Upper lobe of left lung (tissue), 6 donors: Measurements from ENCODE around the gene SLC22A3. TPM values are rescaled to one million over a fixed set of nuclear protein-coding genes. Genes with fewer than 3 reads are reported as not detected.
A peak's percentile ranks its signal among the peaks of the same experiment; 100 is the strongest.

Experiments used
- ATAC-seq, 2 donors: fragments of 200-7000 bp; cut with Tn5 transposase; one replicate each; pipeline ENCODE4 v1.9.1; 2022; ENCODE audit warnings: mild to moderate bottlenecking in 2 of 2, moderate library complexity in 2 of 2; ENCODE audit not compliant: low FRiP score in 2 of 2
- DNase-seq, 2 donors: peaks; one replicate each; pipeline ENCODE4 v3.0.0-alpha.2; 2019 to 2020
- H3K27ac ChIP-seq, 4 donors: fragments of 200-600 bp; sonication (generic); one replicate each; pipeline ENCODE4 v1.5.1; 2016 to 2019
- H3K27me3 ChIP-seq, 4 donors: fragments of 200-600 bp; sonication (generic); one replicate each; pipeline ENCODE4 v1.5.1; 2017 to 2019
- H3K36me3 ChIP-seq, 4 donors: fragments of 200-600 bp; sonication (generic); one replicate each; pipeline ENCODE4 v1.5.1; 2016 to 2019
- H3K4me1 ChIP-seq, 4 donors: fragments of 200-600 bp; sonication (generic); one replicate each; pipeline ENCODE4 v1.5.1; 2018 to 2019
- H3K4me3 ChIP-seq, 4 donors: fragments of 200-600 bp; sonication (generic); one replicate each; pipeline ENCODE4 v1.5.1; 2017 to 2019; ENCODE audit warnings: mild to moderate bottlenecking in 2 of 4, moderate library complexity in 1 of 4
- H3K9me3 ChIP-seq, 4 donors: fragments of 200-600 bp; sonication (generic); one replicate each; pipeline ENCODE4 v1.5.1; 2018 to 2019
- CTCF ChIP-seq, 6 experiments: fragments of 450-650 bp in 4 of 6; fragments of 200-600 bp in 2 of 6; sonication (generic) in 2 of 6; IDR thresholded peaks; one replicate each; pipeline ENCODE4 v1.5.1; 2016 to 2019; ENCODE audit warnings: antibody characterized with exemption in 6 of 6
- EP300 ChIP-seq, 4 donors: sonication (generic); formaldehyde crosslinking; IDR thresholded peaks; one replicate each; pipeline ENCODE4 v1.5.1; 2017; ENCODE audit warnings: antibody characterized with exemption in 4 of 4, control low read depth in 2 of 4
- POLR2A ChIP-seq, 4 donors: fragments of 450-650 bp; IDR thresholded peaks; one replicate each; pipeline ENCODE4 v1.5.1; 2016 to 2017; ENCODE audit warnings: antibody characterized with exemption in 4 of 4, mild to moderate bottlenecking in 2 of 4
- POLR2AphosphoS5 ChIP-seq, 2 donors: sonication (generic); formaldehyde crosslinking; IDR thresholded peaks; one replicate each; pipeline ENCODE4 v1.5.1; 2017; ENCODE audit warnings: antibody characterized with exemption in 2 of 2
- WGBS, 2 donors: methylation state at CpG; one replicate each; pipeline ENCODE4 v1.1.5; 2017 to 2018; 5-methylcytosine and 5-hydroxymethylcytosine counted together
- total RNA-seq, 6 donors: library from RNA; depleted of rRNA in 4 of 6; stranded (reverse); fragments of >200 nt in 4 of 6; gene quantifications; one replicate each; pipeline versions ENCODE4 v1.1.0 to v1.2.1, GENCODE V29; 2016 to 2021
- donor health status: DM: no; HTN: no; CAD: no; lungs with moderate emphysema.
- donor health status: DM: no; HTN: yes; CAD: no; lungs with severe emphysema.

The SLC22A3 gene
- total RNA-seq, 6 donors from 2014 or later = 17.7 to 68.1 (median 44.8) TPM

- no peak for TF ChIP-seq POLR2A (IDR thresholded peaks at IDR 0.05)
- no peak for TF ChIP-seq EP300 (IDR thresholded peaks at IDR 0.05)
- TF ChIP-seq POLR2AphosphoS5 (IDR thresholded peaks at IDR 0.05) = no peak
- no peak for TF ChIP-seq CTCF (IDR thresholded peaks at IDR 0.05)
- no peak overlapping the region for H3K4me3 ChIP-seq
- H3K4me1 ChIP-seq = peaks cover 0 to 19% (median 5%) of the 10 kb centered on the region in 4 donors
- no peaks in the 10 kb centered on the region for H3K36me3 ChIP-seq
- DNase-seq (no peak), ATAC-seq (no peak)
- WGBS, 2 donors = 82 to 88% methylated on average over 3 of the region's 3 CpGs
- H3K27ac ChIP-seq = no peak overlapping the region
- H3K9me3 ChIP-seq = no peaks in the 10 kb centered on the region
- peaks cover 0 to 6% (median 0%) of the 10 kb centered on the region in 4 donors for H3K27me3 ChIP-seq
These were observed 3.9 kb upstream of the SLC22A3 start for GRCh38 chr6:160344271-160344670.

GRCh38 chr6:160347259-160348222, 637 bp upstream of the SLC22A3 start:
- Histone ChIP-seq H3K27ac (peak overlapping the region in 3 of 4 donors; percentile 67 to 85 (median 82)), H3K9me3 (no peaks in the 10 kb centered on the region), H3K36me3 (no peaks in the 10 kb centered on the region), H3K27me3 (peaks cover 0 to 6% (median 0%) of the 10 kb centered on the region in 4 donors), H3K4me3 (peak overlapping the region in 3 of 4 donors; percentile 51 to 59 (median 54)), H3K4me1 (peaks cover 0 to 19% (median 5%) of the 10 kb centered on the region in 4 donors)
- WGBS, 2 donors = 34 to 80% methylated on average over 22 to 74 of the region's 74 CpGs
- DNase-seq (peak; percentile 48 to 58), ATAC-seq (peak; percentile 36 to 53)
- TF ChIP-seq EP300 (IDR thresholded peaks at IDR 0.05) = no peak
- TF ChIP-seq POLR2AphosphoS5 (IDR thresholded peaks at IDR 0.05) = no peak

- Histone ChIP-seq H3K9me3 (no peaks in the 10 kb centered on the region), H3K27ac (peak overlapping the region; percentile 67 to 85 (median 76)), H3K4me1 (peaks cover 0 to 19% (median 5%) of the 10 kb centered on the region in 4 donors), H3K36me3 (no peaks in the 10 kb centered on the region), H3K4me3 (peak overlapping the region; percentile 25 to 59 (median 52)), H3K27me3 (peaks cover 0 to 6% (median 0%) of the 10 kb centered on the region in 4 donors)
- DNase-seq (no peak), ATAC-seq (no peak)
- WGBS, 2 donors = 3 to 8% methylated on average over 21 to 23 of the region's 23 CpGs
- TF ChIP-seq POLR2A (IDR thresholded peaks at IDR 0.05) (no peak), POLR2AphosphoS5 (IDR thresholded peaks at IDR 0.05) (no peak), EP300 (IDR thresholded peaks at IDR 0.05) (no peak), CTCF (IDR thresholded peaks at IDR 0.05) (no peak)
These were observed 853 bp downstream of the SLC22A3 start for GRCh38 chr6:160349020-160349441.

- no peak for TF ChIP-seq EP300 (IDR thresholded peaks at IDR 0.05)
- Histone ChIP-seq H3K27me3 (peaks cover 0 to 6% (median 0%) of the 10 kb centered on the region in 4 donors), H3K36me3 (no peaks in the 10 kb centered on the region), H3K4me3 (peak overlapping the region in 3 of 4 donors; percentile 51 to 59 (median 54)), H3K27ac (peak overlapping the region in 2 of 4 donors; percentile 82 to 85), H3K9me3 (no peaks in the 10 kb centered on the region), H3K4me1 (peaks cover 0 to 19% (median 7%) of the 10 kb centered on the region in 4 donors)
- WGBS, 2 donors = 65 to 79% methylated on average over 11 of the region's 11 CpGs
- ATAC-seq (no peak), DNase-seq (no peak)
These were observed 1.7 kb downstream of the SLC22A3 start for GRCh38 chr6:160349814-160350350.

DNA sequence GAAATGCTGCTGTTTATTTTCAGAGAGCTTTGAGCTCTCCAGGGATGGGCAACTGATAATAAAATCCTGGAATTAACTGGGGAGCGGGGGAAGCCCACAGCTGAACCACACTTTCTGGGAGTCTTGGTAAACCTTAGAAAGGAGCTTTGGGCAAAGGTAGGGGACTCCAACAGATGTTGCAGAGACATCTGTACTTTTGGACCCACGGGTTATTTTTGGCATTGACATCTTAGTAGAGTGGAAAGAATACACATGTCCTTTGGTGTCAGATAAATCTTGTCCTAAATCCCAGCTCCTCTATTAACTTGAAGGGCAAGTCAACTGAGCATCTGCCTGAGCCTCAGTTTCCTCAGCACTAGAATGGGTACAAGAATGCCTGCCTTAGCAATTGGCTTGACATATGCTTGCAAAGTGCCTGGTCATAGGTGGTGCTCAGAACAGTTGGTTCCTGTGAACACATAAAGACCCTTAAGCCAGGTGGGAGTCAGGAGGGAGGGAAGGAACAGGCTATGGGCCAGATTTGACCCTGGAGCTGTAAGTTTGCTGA, 5.8 kb downstream of the SLC22A3 start:
- no peak for TF ChIP-seq POLR2A (IDR thresholded peaks at IDR 0.05)
- TF ChIP-seq CTCF (IDR thresholded peaks at IDR 0.05) = no peak
- no peak for TF ChIP-seq EP300 (IDR thresholded peaks at IDR 0.05)
- no peak for TF ChIP-seq POLR2AphosphoS5 (IDR thresholded peaks at IDR 0.05)
- Histone ChIP-seq H3K27ac (peak overlapping the region in 2 of 4 donors; percentile 56 to 67), H3K4me3 (no peak overlapping the region), H3K9me3 (no peaks in the 10 kb centered on the region), H3K4me1 (peaks cover 0 to 27% (median under 1%) of the 10 kb centered on the region in 4 donors), H3K36me3 (no peaks in the 10 kb centered on the region), H3K27me3 (no peaks in the 10 kb centered on the region)
- DNase-seq = no peak
- no peak for ATAC-seq
- WGBS, 2 donors = 83 to 92% methylated on average over 2 of the region's 2 CpGs
